GM12801 (cell line): ENCODE measurements around the gene BRD3OS.

Experiments used
- CTCF ChIP-seq: IDR thresholded peaks from one replicate; pipeline ENCODE4 v1.5.1; 2011; ENCODE audit warnings: control low read depth; ENCODE audit not compliant: insufficient read length; ENCODE audit errors: extremely low read depth

The BRD3OS gene

GRCh38 chr9:134058716-134059115 is 33.4 kb downstream of the BRD3OS start:
- no peak for TF ChIP-seq CTCF

DNA sequence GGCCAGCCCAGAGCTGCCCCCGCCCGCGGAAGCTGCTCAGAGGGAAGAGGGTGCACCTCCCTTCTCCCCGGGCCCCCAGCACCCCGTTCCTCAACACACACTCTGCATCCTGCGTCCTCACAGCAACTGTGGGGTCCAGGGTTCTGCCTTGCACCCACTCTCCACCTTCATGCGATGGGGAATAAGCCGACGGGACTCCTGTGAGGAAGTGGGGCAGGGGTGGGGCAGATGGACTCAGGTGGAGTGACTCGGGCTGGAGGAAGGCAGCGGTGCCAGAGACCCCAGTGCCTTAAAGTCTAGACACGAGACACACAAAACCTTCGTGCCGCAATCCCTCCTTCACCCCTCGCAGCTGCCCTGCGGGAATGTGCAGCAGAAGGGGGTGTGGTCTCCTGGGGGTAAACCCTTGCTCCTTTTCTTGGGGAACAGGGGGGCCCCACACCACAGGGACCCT is 33.9 kb downstream of the BRD3OS start:
- no peak for TF ChIP-seq CTCF

- no peak for TF ChIP-seq CTCF
Observed at GRCh38 chr9:134059661-134060395, 34.5 kb downstream of the BRD3OS start.

GRCh38 chr9:134060546-134060945 is 35.3 kb downstream of the BRD3OS start:
- no peak for TF ChIP-seq CTCF

- TF ChIP-seq CTCF: no peak
Observed at GRCh38 chr9:134061019-134061687, 35.9 kb downstream of the BRD3OS start.

DNA sequence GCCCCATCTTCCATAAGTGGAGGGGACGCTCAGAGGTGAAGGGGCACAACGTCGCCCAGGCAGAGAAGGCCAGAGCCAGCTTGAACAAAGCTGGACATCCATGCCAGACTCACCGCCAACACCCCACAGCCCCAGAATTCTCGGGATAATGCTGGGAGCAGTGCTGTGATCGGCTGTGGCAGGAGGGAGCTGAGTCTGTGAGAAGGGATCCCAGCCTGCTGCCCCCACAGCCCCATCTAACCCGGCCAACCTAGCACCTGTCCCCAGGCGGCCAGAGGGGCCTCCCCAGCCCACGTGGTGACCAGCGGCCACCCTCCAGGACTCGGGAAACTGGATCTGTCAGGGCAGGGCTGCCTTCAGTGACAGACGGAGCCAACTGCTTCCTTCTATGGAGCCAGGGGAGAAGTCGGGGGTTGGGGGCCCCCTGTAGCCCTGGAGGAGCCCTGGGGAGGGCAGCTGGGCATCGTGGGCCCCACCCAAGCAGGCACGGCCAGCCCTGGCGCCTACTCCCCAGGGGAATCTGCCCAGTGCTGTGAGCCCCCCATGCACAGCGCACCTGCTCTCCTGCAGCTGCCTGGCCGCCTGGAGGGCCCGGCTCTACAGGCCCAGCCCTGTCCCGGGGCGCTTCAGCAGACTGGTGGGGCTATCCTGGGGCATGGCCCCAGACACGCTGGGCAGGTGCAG is 36.5 kb downstream of the BRD3OS start:
- TF ChIP-seq CTCF: no peak

- TF ChIP-seq CTCF: no peak
Observed at GRCh38 chr9:134062461-134063087, 37.3 kb downstream of the BRD3OS start.
